Mesenchymal stem cell (in vitro differentiated cells and primary cell): ENCODE data around the gene FAM222A.

Source experiments
- DNase-seq: peaks from one replicate; pipeline ENCODE4 v3.0.0-alpha.2; 2013
- H2AFZ ChIP-seq: one replicate; pipeline ENCODE4 v1.6.1; 2013; ENCODE audit warnings: low read depth, mild to moderate bottlenecking, control low read depth, inconsistent platforms, low read length, moderate library complexity
- H2AK5ac ChIP-seq: 2 replicates; pipeline ENCODE4 v1.6.1; 2013; ENCODE audit warnings: low read length, moderate library complexity, mild to moderate bottlenecking, inconsistent platforms; ENCODE audit not compliant: severe bottlenecking
- H2BK120ac ChIP-seq: one replicate; pipeline ENCODE4 v1.6.1; 2013; ENCODE audit warnings: low read depth, mild to moderate bottlenecking, inconsistent platforms, low read length, moderate library complexity
- H2BK12ac ChIP-seq, 2 experiments: one replicate each; pipeline ENCODE4 v1.6.1; 2013; ENCODE audit warnings: inconsistent platforms in 2 of 2, low read length in 2 of 2, mild to moderate bottlenecking in 2 of 2, moderate library complexity in 2 of 2, control low read depth in 1 of 2
- H2BK15ac ChIP-seq: one replicate; pipeline ENCODE4 v1.6.1; 2013; ENCODE audit warnings: mild to moderate bottlenecking, low read depth, inconsistent platforms; ENCODE audit not compliant: poor library complexity, severe bottlenecking
- H2BK5ac ChIP-seq: 2 replicates; pipeline ENCODE4 v1.6.1; 2013; ENCODE audit warnings: low read depth, mild to moderate bottlenecking, low read length, control low read depth, inconsistent platforms; ENCODE audit not compliant: poor library complexity, severe bottlenecking
- H3K14ac ChIP-seq, 2 experiments: one replicate each; pipeline ENCODE4 v1.6.1; 2013; ENCODE audit warnings: inconsistent platforms in 2 of 2, low read length in 2 of 2, control low read depth in 1 of 2, mild to moderate bottlenecking in 1 of 2, moderate library complexity in 1 of 2
- H3K18ac ChIP-seq, 2 experiments: one replicate each; pipeline ENCODE4 v1.6.1; 2013; ENCODE audit warnings: inconsistent platforms in 2 of 2, low read length in 2 of 2, control low read depth in 1 of 2, low read depth in 1 of 2, mild to moderate bottlenecking in 1 of 2
- H3K23ac ChIP-seq, 2 experiments: one replicate each; pipeline ENCODE4 v1.6.1; 2013; ENCODE audit warnings: inconsistent platforms in 2 of 2, low read length in 2 of 2, mild to moderate bottlenecking in 2 of 2, moderate library complexity in 2 of 2, control low read depth in 1 of 2
- H3K27ac ChIP-seq: 2 replicates; pipeline ENCODE4 v1.5.1; 2013; ENCODE audit warnings: mild to moderate bottlenecking, moderate library complexity, low read length, control low read depth, inconsistent platforms; ENCODE audit not compliant: poor library complexity, severe bottlenecking
- H3K27me3 ChIP-seq, 2 experiments: 2 replicates each; pipeline versions ENCODE4 v1.6.1 to v1.7.0; 2013; ENCODE audit warnings: low read length in 2 of 2, mild to moderate bottlenecking in 2 of 2, moderate library complexity in 2 of 2, control low read depth in 1 of 2, inconsistent platforms in 1 of 2; ENCODE audit not compliant: control insufficient read depth in 1 of 2, insufficient read depth in 1 of 2
- H3K36me3 ChIP-seq, 2 experiments: 2 replicates each; pipeline versions ENCODE4 v1.6.1 to v1.7.0; 2013; ENCODE audit warnings: low read length in 2 of 2, control low read depth in 1 of 2, inconsistent platforms in 1 of 2, low read depth in 1 of 2, mild to moderate bottlenecking in 1 of 2; ENCODE audit not compliant: insufficient read depth in 2 of 2, control insufficient read depth in 1 of 2
- H3K4ac ChIP-seq, 2 experiments: one replicate each; pipeline ENCODE4 v1.6.1; 2013; ENCODE audit warnings: inconsistent platforms in 2 of 2, low read length in 2 of 2, mild to moderate bottlenecking in 2 of 2, moderate library complexity in 2 of 2, control low read depth in 1 of 2, low read depth in 1 of 2
- H3K4me1 ChIP-seq: 2 replicates; pipeline ENCODE4 v1.6.1; 2013; ENCODE audit warnings: low read depth, low read length, control low read depth; ENCODE audit not compliant: control insufficient read depth, insufficient read depth
- H3K4me2 ChIP-seq: 2 replicates; pipeline ENCODE4 v1.6.1; 2013; ENCODE audit warnings: low read length, mild to moderate bottlenecking, inconsistent platforms; ENCODE audit not compliant: poor library complexity, severe bottlenecking
- H3K4me3 ChIP-seq, 2 experiments: 2 replicates each; pipeline versions ENCODE4 v1.5.1 to v1.7.0; 2013; ENCODE audit warnings: low read length in 2 of 2, mild to moderate bottlenecking in 2 of 2, control low read depth in 1 of 2, low read depth in 1 of 2; ENCODE audit not compliant: insufficient read depth in 1 of 2
- H3K79me1 ChIP-seq: replicated peaks from 2 replicates; pipeline ENCODE4 v1.6.1; 2013; ENCODE audit warnings: mild to moderate bottlenecking, control low read depth, low read length, inconsistent platforms; ENCODE audit not compliant: poor library complexity, severe bottlenecking
- H3K9ac ChIP-seq: 2 replicates; pipeline ENCODE4 v1.7.0; 2013; ENCODE audit warnings: mild to moderate bottlenecking, low read length, moderate library complexity
- H3K9me3 ChIP-seq: 2 replicates; pipeline ENCODE4 v1.7.0; 2013; ENCODE audit warnings: mild to moderate bottlenecking, low read length; ENCODE audit not compliant: control insufficient read depth
- H4K8ac ChIP-seq: one replicate; pipeline ENCODE4 v1.6.1; 2013; ENCODE audit warnings: inconsistent platforms, mild to moderate bottlenecking, low read length, moderate library complexity
- H4K91ac ChIP-seq: one replicate; pipeline ENCODE4 v1.6.1; 2013; ENCODE audit warnings: mild to moderate bottlenecking, low read length, inconsistent platforms
- WGBS: methylation state at CpG from one replicate; pipeline ENCODE4 v1.1.7; 2013; ENCODE audit warnings: mixed read lengths; 5-methylcytosine and 5-hydroxymethylcytosine counted together

The FAM222A gene

DNA sequence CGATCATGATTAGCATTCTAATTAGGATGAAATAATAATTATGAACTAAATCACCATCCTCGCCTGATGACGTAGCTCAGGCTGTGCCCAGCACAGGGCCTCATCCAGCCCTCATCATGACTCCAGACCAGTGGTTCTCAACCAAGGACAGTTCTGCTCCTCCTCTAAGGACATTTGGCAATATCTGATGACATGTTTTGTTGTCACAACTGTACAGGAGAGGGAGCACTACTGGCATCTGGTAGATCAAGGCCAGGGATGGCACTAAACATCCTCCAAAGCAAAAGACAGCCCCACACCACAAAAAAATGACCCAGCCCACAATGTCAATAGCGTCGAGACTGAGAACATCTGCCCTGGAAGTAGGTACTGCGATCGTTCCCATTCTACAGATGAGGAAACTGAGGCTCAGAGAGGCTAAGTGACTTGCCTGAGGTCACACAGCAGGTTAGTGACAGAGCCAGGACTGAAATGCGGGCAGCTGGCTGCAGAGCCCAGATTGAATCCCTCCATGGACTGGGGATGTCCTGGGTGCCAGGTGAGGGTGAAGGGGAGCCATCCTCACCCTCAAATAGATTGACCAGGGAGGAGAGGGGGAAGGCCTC is 104.1 kb downstream of the FAM222A start:
- H3K23ac ChIP-seq: no peak overlapping the region
- H3K18ac ChIP-seq: no peak overlapping the region
- no peak overlapping the region for H2AFZ ChIP-seq
- no peak overlapping the region for H2BK5ac ChIP-seq
- peaks cover 8% of the 10 kb centered on the region for H3K9me3 ChIP-seq
- H4K91ac ChIP-seq: no peak overlapping the region
- H3K79me1 ChIP-seq: peaks cover 1% of the 10 kb centered on the region
- H3K9ac ChIP-seq: no peak overlapping the region
- H3K36me3 ChIP-seq: peaks cover 7 to 9% of the 10 kb centered on the region in 2 experiments
- H4K8ac ChIP-seq: no peak overlapping the region
- H3K4me1 ChIP-seq: peaks cover 4% of the 10 kb centered on the region
- H2BK15ac ChIP-seq: no peak overlapping the region
- no peak overlapping the region for H3K4ac ChIP-seq
- no peak overlapping the region for H2AK5ac ChIP-seq
- DNase-seq: no peak
- H3K27ac ChIP-seq: no peak overlapping the region
- H3K4me3 ChIP-seq: no peak overlapping the region
- no peak overlapping the region for H2BK120ac ChIP-seq
- peaks cover 4 to 14% of the 10 kb centered on the region in 2 experiments for H3K27me3 ChIP-seq
- no peak overlapping the region for H3K14ac ChIP-seq
- H2BK12ac ChIP-seq: no peak overlapping the region
- 96% methylated on average over 8 of the region's 8 CpGs for WGBS
- no peak overlapping the region for H3K4me2 ChIP-seq

DNA sequence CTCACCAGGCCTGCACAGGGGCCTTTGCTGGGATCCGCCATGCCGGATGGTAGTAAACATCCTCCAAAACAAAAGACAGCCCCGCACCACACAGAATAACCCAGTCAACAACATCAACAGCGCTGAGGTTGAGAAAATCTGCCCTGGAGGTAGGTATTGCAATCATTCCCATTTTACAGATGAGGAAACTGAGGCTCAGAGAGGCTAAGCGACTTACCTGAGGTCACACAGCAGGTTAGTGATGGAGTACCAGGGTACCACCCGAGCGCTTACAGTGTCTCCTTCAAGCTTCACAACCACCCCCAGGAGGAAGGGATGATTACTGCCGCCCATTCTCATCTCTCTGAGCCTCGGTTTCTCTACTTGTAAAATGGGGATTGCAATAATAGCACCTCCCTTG is 104.6 kb downstream of the FAM222A start:
- H3K14ac ChIP-seq: no peak overlapping the region
- H3K27me3 ChIP-seq: peaks cover 4 to 14% of the 10 kb centered on the region in 2 experiments
- no peak overlapping the region for H2BK12ac ChIP-seq
- peaks cover 9% of the 10 kb centered on the region for H3K4me1 ChIP-seq
- no peak overlapping the region for H2BK120ac ChIP-seq
- H3K4me2 ChIP-seq: no peak overlapping the region
- H2BK15ac ChIP-seq: no peak overlapping the region
- DNase-seq: no peak
- 94% methylated on average over 4 of the region's 9 CpGs for WGBS
- no peak overlapping the region for H4K8ac ChIP-seq
- no peak overlapping the region for H3K18ac ChIP-seq
- H2AK5ac ChIP-seq: no peak overlapping the region
- H3K27ac ChIP-seq: no peak overlapping the region
- peaks cover 1% of the 10 kb centered on the region for H3K79me1 ChIP-seq
- no peak overlapping the region for H3K9ac ChIP-seq
- H3K9me3 ChIP-seq: peaks cover 8% of the 10 kb centered on the region
- H3K4me3 ChIP-seq: no peak overlapping the region
- no peak overlapping the region for H2AFZ ChIP-seq
- no peak overlapping the region for H3K23ac ChIP-seq
- H3K4ac ChIP-seq: no peak overlapping the region
- no peak overlapping the region for H2BK5ac ChIP-seq
- H3K36me3 ChIP-seq: peaks cover 7 to 9% of the 10 kb centered on the region in 2 experiments
- H4K91ac ChIP-seq: no peak overlapping the region

DNA sequence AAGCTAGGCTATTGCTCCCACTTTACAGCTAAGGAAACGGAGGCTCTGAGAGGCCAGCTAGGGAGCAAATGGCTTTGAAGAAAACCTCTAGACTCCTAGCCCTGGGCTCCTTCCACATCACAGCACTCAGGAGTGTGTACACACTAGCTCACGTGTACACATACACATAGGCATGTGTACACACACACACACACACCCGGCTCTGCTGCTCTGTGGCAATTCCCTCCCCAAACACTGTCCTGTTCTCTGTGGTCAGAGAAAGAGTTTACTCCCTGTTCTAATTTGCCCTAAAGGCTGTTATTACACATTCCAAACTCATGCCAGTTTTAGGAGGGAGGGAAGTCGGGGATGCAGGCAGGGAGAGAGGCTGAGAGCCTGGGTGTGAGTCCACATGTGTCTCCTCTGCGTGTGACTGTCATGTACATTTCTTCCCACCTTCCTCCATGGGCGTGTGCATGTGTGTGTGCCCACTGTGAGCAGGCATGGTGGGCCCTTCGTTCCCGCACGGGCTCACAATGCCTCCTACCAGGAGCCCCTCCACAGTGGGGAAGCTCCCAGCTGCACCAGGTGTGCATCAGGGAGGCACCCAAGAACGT is 105.4 kb downstream of the FAM222A start:
- peaks cover 4 to 14% of the 10 kb centered on the region in 2 experiments for H3K27me3 ChIP-seq
- H3K36me3 ChIP-seq: peaks cover 3 to 7% of the 10 kb centered on the region in 2 experiments
- no peak overlapping the region for H2BK120ac ChIP-seq
- H3K14ac ChIP-seq: no peak overlapping the region
- H3K79me1 ChIP-seq: peaks cover 1% of the 10 kb centered on the region
- H2AFZ ChIP-seq: no peak overlapping the region
- H3K4ac ChIP-seq: no peak overlapping the region
- DNase-seq: peak; percentile 9
- H3K9me3 ChIP-seq: peaks cover 2% of the 10 kb centered on the region
- H3K4me2 ChIP-seq: no peak overlapping the region
- peaks cover 10% of the 10 kb centered on the region for H3K4me1 ChIP-seq
- H2BK15ac ChIP-seq: no peak overlapping the region
- no peak overlapping the region for H2BK5ac ChIP-seq
- H2BK12ac ChIP-seq: no peak overlapping the region
- WGBS: 71% methylated on average over 10 of the region's 10 CpGs
- H3K9ac ChIP-seq: no peak overlapping the region
- no peak overlapping the region for H3K23ac ChIP-seq
- H2AK5ac ChIP-seq: no peak overlapping the region
- no peak overlapping the region for H3K27ac ChIP-seq
- H3K18ac ChIP-seq: no peak overlapping the region
- no peak overlapping the region for H4K91ac ChIP-seq
- no peak overlapping the region for H3K4me3 ChIP-seq
- no peak overlapping the region for H4K8ac ChIP-seq
